A673 (cell line): ENCODE data around the gene NIT1.

Experiments
- CTCF ChIP-seq: fragments of 300-800, 200-600 bp; sonication (generic); conservative IDR thresholded peaks from 2 replicates; pipeline ENCODE4 v1.5.1; 2017; ENCODE audit warnings: low read depth, mild to moderate bottlenecking, antibody characterized with exemption, low read length, moderate library complexity, mixed read lengths
- EZH2 ChIP-seq: fragments of 200-600 bp; sonication (generic); IDR thresholded peaks from 2 replicates; pipeline ENCODE4 v1.6.1; 2017; ENCODE audit warnings: borderline replicate concordance, low read depth, mild to moderate bottlenecking, mixed read lengths, antibody characterized with exemption, low read length; ENCODE audit not compliant: poor library complexity, severe bottlenecking

GRCh38 chr1:161153176-161153575, 35.3 kb downstream of the NIT1 start:
- TF ChIP-seq CTCF (no peak), EZH2 (no peak)
